ENCODE measurements around the gene TIPARP.

Gene TIPARP

DNA sequence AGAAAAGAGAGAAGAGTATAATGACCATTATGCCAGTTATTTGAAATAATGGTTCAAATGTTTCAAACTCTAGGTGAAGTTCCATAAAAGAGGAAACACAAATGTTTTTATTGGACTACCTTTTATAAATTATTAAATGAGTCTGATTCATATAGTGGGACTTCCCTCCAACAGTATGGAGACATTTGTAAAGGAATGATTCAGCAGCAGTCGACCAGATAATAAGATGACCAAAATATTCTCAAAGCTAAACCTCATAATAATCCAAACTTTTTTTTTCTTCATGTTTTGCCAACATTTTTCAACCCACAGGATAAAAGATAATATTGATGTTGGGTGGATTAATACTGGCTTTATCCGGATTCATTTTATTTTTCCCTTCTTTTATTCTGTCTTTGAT is 18.8 kb downstream of the TIPARP start:
- TF ChIP-seq, protein P1, sequence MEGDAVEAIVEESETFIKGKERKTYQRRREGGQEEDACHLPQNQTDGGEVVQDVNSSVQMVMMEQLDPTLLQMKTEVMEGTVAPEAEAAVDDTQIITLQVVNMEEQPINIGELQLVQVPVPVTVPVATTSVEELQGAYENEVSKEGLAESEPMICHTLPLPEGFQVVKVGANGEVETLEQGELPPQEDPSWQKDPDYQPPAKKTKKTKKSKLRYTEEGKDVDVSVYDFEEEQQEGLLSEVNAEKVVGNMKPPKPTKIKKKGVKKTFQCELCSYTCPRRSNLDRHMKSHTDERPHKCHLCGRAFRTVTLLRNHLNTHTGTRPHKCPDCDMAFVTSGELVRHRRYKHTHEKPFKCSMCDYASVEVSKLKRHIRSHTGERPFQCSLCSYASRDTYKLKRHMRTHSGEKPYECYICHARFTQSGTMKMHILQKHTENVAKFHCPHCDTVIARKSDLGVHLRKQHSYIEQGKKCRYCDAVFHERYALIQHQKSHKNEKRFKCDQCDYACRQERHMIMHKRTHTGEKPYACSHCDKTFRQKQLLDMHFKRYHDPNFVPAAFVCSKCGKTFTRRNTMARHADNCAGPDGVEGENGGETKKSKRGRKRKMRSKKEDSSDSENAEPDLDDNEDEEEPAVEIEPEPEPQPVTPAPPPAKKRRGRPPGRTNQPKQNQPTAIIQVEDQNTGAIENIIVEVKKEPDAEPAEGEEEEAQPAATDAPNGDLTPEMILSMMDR (IDR thresholded peaks at IDR 0.05; ENCODE audit: control extremely low read depth, extremely low read depth, low read depth, missing control alignments) = no peak
- no peak for DNase-seq (ENCODE audit: extremely low spot score)
- POLR2A ChIA-PET = no interaction called here
- CTCF ChIA-PET = no interaction called here

DNA sequence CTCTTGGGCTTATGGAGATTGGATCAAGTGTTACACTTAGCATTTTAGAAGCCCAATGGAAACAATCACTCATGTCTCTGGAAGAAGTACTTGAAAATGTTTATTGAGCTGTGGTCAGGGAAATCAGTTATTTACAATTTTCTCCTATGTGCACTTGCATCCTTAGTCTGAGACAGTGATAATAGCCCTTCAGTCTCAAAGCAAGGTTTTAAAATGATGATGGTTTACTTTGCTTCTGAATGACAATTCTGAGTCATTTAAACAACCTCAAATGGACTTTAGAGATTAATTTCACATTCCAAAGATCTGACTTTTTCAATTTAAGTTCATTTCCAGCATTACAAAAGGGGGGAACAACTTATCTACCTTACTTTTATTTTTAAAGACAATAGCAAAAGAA is 20.1 kb downstream of the TIPARP start:
- ChIA-PET CTCF (no interaction called here), POLR2A (no interaction called here)
- TF ChIP-seq, protein P1 (IDR thresholded peaks at IDR 0.05; ENCODE audit: control extremely low read depth, extremely low read depth, low read depth, missing control alignments) = no peak
- no peak for DNase-seq (ENCODE audit: extremely low spot score)

DNA sequence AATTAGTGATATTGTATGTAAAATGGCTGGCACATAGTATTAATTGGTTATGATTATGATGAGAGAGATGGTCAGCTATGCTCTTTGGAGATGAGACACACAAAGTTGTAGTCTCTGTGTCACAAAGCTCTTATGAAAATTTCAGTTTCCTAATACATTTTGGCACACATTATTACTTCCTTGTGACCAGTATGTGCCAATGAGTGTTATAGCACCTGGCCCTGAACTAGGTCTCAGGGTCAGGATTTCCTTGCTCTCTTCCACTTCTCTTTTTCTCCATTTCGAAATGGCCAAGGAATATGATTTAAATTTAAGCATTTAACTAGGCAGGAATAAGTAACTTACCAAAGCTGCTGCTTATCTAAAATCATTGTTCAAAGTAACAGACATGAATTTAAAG is 28.0 kb downstream of the TIPARP start:
- POLR2A ChIA-PET = interaction anchor here (0.5 to 0.7 kb wide), 2 partner anchors 14 to 24 kb away, joined by 3 read pairs; no protein-coding TSS in a partner anchor
- DNase-seq (ENCODE audit: extremely low spot score) = no peak
- CTCF ChIA-PET = interaction anchor here (0.9 to 2.1 kb wide), 9 partner anchors 17 to 435 kb away, joined by 3 to 7 read pairs (median 4); no protein-coding TSS in a partner anchor
- TF ChIP-seq, protein P1 (IDR thresholded peaks at IDR 0.05; ENCODE audit: control extremely low read depth, extremely low read depth, low read depth, missing control alignments) = no peak

DNA sequence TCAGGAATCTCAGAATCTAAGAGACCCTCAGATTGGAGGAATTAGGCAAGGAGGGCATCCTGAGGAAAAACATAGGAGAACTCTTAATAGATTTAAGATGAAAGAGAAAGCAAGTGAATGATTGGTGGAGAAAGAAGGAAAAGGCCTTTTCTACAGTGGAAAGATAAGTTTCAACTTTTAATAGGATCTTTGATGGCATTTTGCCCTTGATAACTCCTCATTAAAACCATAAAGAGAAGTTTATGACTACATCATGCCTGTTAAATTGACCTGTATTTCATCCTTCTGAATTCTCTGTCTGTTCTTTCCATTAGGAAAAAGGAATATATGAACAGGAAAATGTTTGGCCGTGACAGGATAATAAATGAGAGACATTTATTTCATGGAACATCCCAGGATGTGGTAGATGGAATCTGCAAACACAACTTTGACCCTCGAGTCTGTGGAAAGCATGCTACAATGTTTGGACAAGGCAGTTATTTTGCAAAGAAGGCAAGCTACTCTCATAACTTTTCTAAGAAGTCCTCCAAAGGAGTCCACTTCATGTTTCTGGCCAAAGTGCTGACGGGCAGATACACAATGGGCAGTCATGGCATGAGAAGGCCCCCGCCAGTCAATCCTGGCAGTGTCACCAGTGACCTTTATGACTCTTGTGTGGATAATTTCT is 30.1 kb downstream of the TIPARP start:
- DNase-seq (ENCODE audit: extremely low spot score) = no peak
- POLR2A ChIA-PET = no interaction called here
- CTCF ChIA-PET = interaction anchor here (1.4 to 2.4 kb wide), 3 partner anchors 10 to 433 kb away, joined by 3 to 8 read pairs (median 4); no protein-coding TSS in a partner anchor
- TF ChIP-seq, protein P1 (IDR thresholded peaks at IDR 0.05; ENCODE audit: control extremely low read depth, extremely low read depth, low read depth, missing control alignments) = no peak

DNA sequence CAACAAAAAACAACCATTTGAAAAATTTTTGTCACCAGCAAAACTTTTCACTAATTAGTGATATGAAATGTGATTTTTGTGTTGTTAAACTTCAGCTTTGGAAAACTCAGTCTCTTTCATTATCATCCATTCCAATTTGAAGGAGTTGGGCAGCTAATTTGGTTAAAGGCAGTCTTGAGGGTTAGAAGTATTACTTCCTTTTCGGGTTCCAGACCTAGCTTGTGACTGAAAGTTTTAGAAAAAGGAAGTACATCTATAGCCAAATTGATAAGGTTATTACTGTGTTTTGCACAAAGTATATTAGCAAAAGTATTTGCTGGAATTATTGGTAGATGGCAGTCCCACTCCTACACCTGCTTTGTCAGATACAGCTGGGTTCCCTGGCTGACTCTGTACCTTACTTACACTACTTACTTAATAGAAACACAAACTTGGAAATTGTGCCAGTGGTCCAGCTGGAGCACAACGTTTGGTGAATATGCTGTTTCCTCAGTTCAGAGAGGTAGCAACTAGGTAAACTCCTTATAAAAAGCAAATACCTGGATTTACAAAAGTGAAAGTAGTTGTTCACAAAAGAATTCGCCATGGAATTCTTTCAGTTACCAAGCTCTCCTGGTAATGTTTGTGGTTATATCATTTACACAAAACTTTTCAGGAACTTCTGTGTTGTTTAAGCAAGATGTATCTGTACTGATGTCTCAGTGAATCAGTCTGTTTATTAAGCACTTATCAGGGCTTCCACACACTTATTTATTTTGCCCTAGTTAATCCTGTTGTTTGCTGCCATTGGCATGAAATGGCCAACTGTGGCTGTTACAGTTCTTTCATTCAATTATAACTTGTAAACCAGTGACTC is 31.6 kb downstream of the TIPARP start:
- CTCF ChIA-PET = interaction anchor here (0.6 to 2.4 kb wide), 9 partner anchors 9 to 431 kb away, joined by 3 to 9 read pairs (median 3); partner anchors contain the start of gene TIPARP
- DNase-seq (ENCODE audit: extremely low spot score) = peak; percentile 34
- TF ChIP-seq, protein P1 (IDR thresholded peaks at IDR 0.05; ENCODE audit: control extremely low read depth, extremely low read depth, low read depth, missing control alignments) = no peak
- POLR2A ChIA-PET = no interaction called here

DNA sequence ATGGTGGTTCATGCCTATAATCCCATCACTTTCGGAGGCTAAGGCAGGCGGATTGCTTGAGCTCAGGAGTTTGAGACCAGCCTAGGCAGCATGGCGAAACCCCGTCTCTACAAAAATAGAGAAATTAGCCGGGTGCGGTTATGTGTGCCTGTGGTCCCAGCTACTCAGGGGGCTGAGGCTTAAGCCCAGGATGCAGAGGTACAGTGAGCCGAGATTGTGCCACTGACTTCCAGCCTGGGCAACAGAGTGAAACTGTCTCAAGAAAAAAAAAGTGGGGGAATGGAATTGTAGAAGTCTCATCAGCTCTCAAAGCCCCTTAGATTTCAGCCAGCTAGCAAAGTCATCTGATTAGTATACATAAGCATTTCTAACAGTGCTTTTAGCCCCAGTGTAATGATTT is 33.2 kb downstream of the TIPARP start:
- ChIA-PET POLR2A (interaction anchor here (0.6 kb wide), 1 partner anchor 10 kb away, joined by 3 read pairs; no protein-coding TSS in a partner anchor), CTCF (interaction anchor here (1.0 to 1.2 kb wide), 2 partner anchors 359 to 375 kb away, joined by 4 to 5 read pairs; no protein-coding TSS in a partner anchor)
- DNase-seq (ENCODE audit: extremely low spot score) = no peak
- TF ChIP-seq, protein P1 (IDR thresholded peaks at IDR 0.05; ENCODE audit: control extremely low read depth, extremely low read depth, low read depth, missing control alignments) = no peak
